ENCODE data around the gene LRP1B. TPM values are rescaled to one million over a fixed set of nuclear protein-coding genes. Genes with fewer than 3 reads are reported as not detected.

LRP1B gene
- total and polyA plus RNA-seq, 2 donors (not counting 1 experiment from before 2014, with no cell fraction given) = under 0.01 to 0.01 TPM

GRCh38 chr2:141271346-141271745, 859.5 kb downstream of the LRP1B start:
- TF ChIP-seq CTCF (conservative IDR thresholded peaks at IDR 0.05 in 1 of 2, IDR thresholded peaks at IDR 0.05 in 1 of 2; ENCODE audit: low read depth in 1 of 2, low read length in 2 of 2) = no peak
- no peak for TF ChIP-seq EZH2 (IDR thresholded peaks at IDR 0.05; ENCODE audit: low read length, missing control alignments)
- Histone ChIP-seq H3K27me3 (ENCODE audit: control insufficient read depth, insufficient read depth, low read length) (no peaks in the 10 kb centered on the region), H3K4me2 (ENCODE audit: extremely low read depth, insufficient read depth, low read length) (no peak overlapping the region), H2AFZ (ENCODE audit: low read length) (no peak overlapping the region), H3K36me3 (ENCODE audit: control insufficient read depth, insufficient read depth, low read length) (no peaks in the 10 kb centered on the region), H3K4me3 (replicated peaks in 1 of 4; ENCODE audit: control extremely low read depth in 1 of 4, insufficient read depth in 1 of 4, low read depth in 3 of 4, low read length in 4 of 4) (no peak overlapping the region), H3K27ac (ENCODE audit: insufficient read depth, low read length) (no peak overlapping the region), H3K9ac (ENCODE audit: insufficient read depth, low read length) (no peak overlapping the region), H3K79me2 (ENCODE audit: control insufficient read depth, insufficient read depth, low read length) (no peaks in the 10 kb centered on the region), H3K4me1 (ENCODE audit: control insufficient read depth, extremely low read depth, insufficient read depth, low read length) (no peaks in the 10 kb centered on the region), H3K9me3 (ENCODE audit: control insufficient read depth, insufficient read depth, low read depth, low read length) (no peaks in the 10 kb centered on the region), H4K20me1 (ENCODE audit: control insufficient read depth, extremely low read depth, insufficient read depth, low read length) (no peaks in the 10 kb centered on the region)
- peak; percentile 2 to 24 for DNase-seq (ENCODE audit: low read depth in 2 of 2)

- no peak overlapping the region for H3K4me3 ChIP-seq (replicated peaks in 1 of 4; ENCODE audit: control extremely low read depth in 1 of 4, insufficient read depth in 1 of 4, low read depth in 3 of 4, low read length in 4 of 4)
Observed at GRCh38 chr2:141264848-141265247, 866.0 kb downstream of the LRP1B start.

GRCh38 chr2:141260911-141261310, 869.9 kb downstream of the LRP1B start:
- Histone ChIP-seq H3K79me2 (ENCODE audit: control insufficient read depth, insufficient read depth, low read length) (no peaks in the 10 kb centered on the region), H3K36me3 (ENCODE audit: control insufficient read depth, insufficient read depth, low read length) (no peaks in the 10 kb centered on the region), H4K20me1 (ENCODE audit: control insufficient read depth, extremely low read depth, insufficient read depth, low read length) (no peaks in the 10 kb centered on the region), H3K27me3 (ENCODE audit: control insufficient read depth, insufficient read depth, low read length) (no peaks in the 10 kb centered on the region), H3K9me3 (ENCODE audit: control insufficient read depth, insufficient read depth, low read depth, low read length) (no peaks in the 10 kb centered on the region), H3K4me2 (ENCODE audit: extremely low read depth, insufficient read depth, low read length) (no peak overlapping the region), H3K4me1 (ENCODE audit: control insufficient read depth, extremely low read depth, insufficient read depth, low read length) (no peaks in the 10 kb centered on the region), H3K27ac (ENCODE audit: insufficient read depth, low read length) (no peak overlapping the region), H3K9ac (ENCODE audit: insufficient read depth, low read length) (no peak overlapping the region), H3K4me3 (replicated peaks in 1 of 4; ENCODE audit: control extremely low read depth in 1 of 4, insufficient read depth in 1 of 4, low read depth in 3 of 4, low read length in 4 of 4) (no peak overlapping the region), H2AFZ (ENCODE audit: low read length) (no peak overlapping the region)
- no peak for DNase-seq (ENCODE audit: low read depth in 2 of 2)
- TF ChIP-seq EZH2 (IDR thresholded peaks at IDR 0.05; ENCODE audit: low read length, missing control alignments) = no peak
- no peak for TF ChIP-seq CTCF (conservative IDR thresholded peaks at IDR 0.05 in 1 of 2, IDR thresholded peaks at IDR 0.05 in 1 of 2; ENCODE audit: low read depth in 1 of 2, low read length in 2 of 2)

More at GRCh38 chr2:141264848-141265247, 866.0 kb downstream of the LRP1B start:
- Histone ChIP-seq H4K20me1 (ENCODE audit: control insufficient read depth, extremely low read depth, insufficient read depth, low read length) (no peaks in the 10 kb centered on the region), H3K4me2 (ENCODE audit: extremely low read depth, insufficient read depth, low read length) (no peak overlapping the region), H3K27ac (ENCODE audit: insufficient read depth, low read length) (no peak overlapping the region), H3K36me3 (ENCODE audit: control insufficient read depth, insufficient read depth, low read length) (no peaks in the 10 kb centered on the region), H2AFZ (ENCODE audit: low read length) (no peak overlapping the region), H3K27me3 (ENCODE audit: control insufficient read depth, insufficient read depth, low read length) (no peaks in the 10 kb centered on the region), H3K9me3 (ENCODE audit: control insufficient read depth, insufficient read depth, low read depth, low read length) (no peaks in the 10 kb centered on the region), H3K79me2 (ENCODE audit: control insufficient read depth, insufficient read depth, low read length) (no peaks in the 10 kb centered on the region), H3K4me1 (ENCODE audit: control insufficient read depth, extremely low read depth, insufficient read depth, low read length) (no peaks in the 10 kb centered on the region), H3K9ac (ENCODE audit: insufficient read depth, low read length) (no peak overlapping the region)
- no peak for DNase-seq (ENCODE audit: low read depth in 2 of 2)
- no peak for TF ChIP-seq CTCF (conservative IDR thresholded peaks at IDR 0.05 in 1 of 2, IDR thresholded peaks at IDR 0.05 in 1 of 2; ENCODE audit: low read depth in 1 of 2, low read length in 2 of 2)

All from fibroblast of lung (primary cell).